SK-N-SH treated with all-trans-retinoic acid at 6 μM for 48 hours (cell line): Measurements from ENCODE around the gene NLRP5.
"Not testable (repeated sequence)": the region's sequence is repeated elsewhere in the genome, so short reads cannot be mapped to it uniquely, and the experiment has no call there.

ENCODE experiments used
- ATAC-seq: fragments of 200-7000 bp; cut with Tn5 transposase; 3 replicates; pipeline ENCODE4 v1.9.1; 2020; ENCODE audit warnings: mild to moderate bottlenecking, moderate library complexity
- ARNTL ChIP-seq: fragments of 450-650 bp; formaldehyde crosslinking; IDR thresholded peaks from 2 replicates; pipeline ENCODE4 v1.5.0; 2020; ENCODE audit warnings: low read depth, mild to moderate bottlenecking, moderate library complexity, borderline replicate concordance
- BACH2 ChIP-seq: fragments of 250-450 bp; sonication (Bioruptor Pico); IDR thresholded peaks from 2 replicates; pipeline ENCODE4 v1.9.0; 2021; ENCODE audit warnings: mild to moderate bottlenecking, borderline replicate concordance
- CSDC2 ChIP-seq: fragments of 250-450 bp; sonication (Bioruptor Pico); IDR thresholded peaks from 2 replicates; pipeline ENCODE4 v1.5.0; 2020; ENCODE audit warnings: mild to moderate bottlenecking, moderate library complexity
- CSRNP3 ChIP-seq: fragments of 250-450 bp; sonication (Bioruptor Pico); IDR thresholded peaks from 2 replicates; pipeline ENCODE4 v1.5.1; 2021; ENCODE audit warnings: mild to moderate bottlenecking, moderate library complexity
- ESRRG ChIP-seq: fragments of 250-450 bp; sonication (Bioruptor Pico); IDR thresholded peaks from 2 replicates; pipeline ENCODE4 v1.6.1; 2021; ENCODE audit warnings: mild to moderate bottlenecking
- ISL1 ChIP-seq: fragments of 250-450 bp; sonication (Bioruptor Pico); IDR thresholded peaks from 2 replicates; pipeline ENCODE4 v2.1.2; 2022; ENCODE audit warnings: mild to moderate bottlenecking, moderate library complexity
- OSR1 ChIP-seq: fragments of 250-450 bp; sonication (Bioruptor Pico); IDR thresholded peaks from 2 replicates; pipeline ENCODE4 v1.8.0; 2022; ENCODE audit warnings: moderate library complexity, mild to moderate bottlenecking, inconsistent platforms
- PATZ1 ChIP-seq: fragments of 250-450 bp; sonication (Bioruptor Pico); IDR thresholded peaks from 2 replicates; pipeline ENCODE4 v1.8.0; 2020; ENCODE audit warnings: mild to moderate bottlenecking, moderate library complexity, borderline replicate concordance
- POU6F1 ChIP-seq: fragments of 250-450 bp; sonication (Bioruptor Pico); IDR thresholded peaks from 2 replicates; pipeline ENCODE4 v1.8.0; 2021; ENCODE audit warnings: low read depth, mild to moderate bottlenecking, moderate library complexity, borderline replicate concordance
- PPARA ChIP-seq: fragments of 250-450 bp; sonication (Bioruptor Pico); IDR thresholded peaks from 2 replicates; pipeline ENCODE4 v1.5.0; 2020; ENCODE audit warnings: mild to moderate bottlenecking, borderline replicate concordance
- RARB ChIP-seq: fragments of 250-450 bp; sonication (Bioruptor Pico); IDR thresholded peaks from 2 replicates; pipeline ENCODE4 v1.8.0; 2021; ENCODE audit warnings: mild to moderate bottlenecking, moderate library complexity
- SNAI2 ChIP-seq: fragments of 250-450 bp; sonication (Bioruptor Pico); IDR thresholded peaks from 2 replicates; pipeline ENCODE4 v1.5.0; 2020; ENCODE audit warnings: mild to moderate bottlenecking, moderate library complexity
- TCF4 ChIP-seq: fragments of 250-450 bp; sonication (Bioruptor Pico); IDR thresholded peaks from 2 replicates; pipeline ENCODE4 v1.8.0; 2021; ENCODE audit warnings: mild to moderate bottlenecking, moderate library complexity, borderline replicate concordance
- TOX ChIP-seq: fragments of 250-450 bp; sonication (Bioruptor Pico); IDR thresholded peaks from 2 replicates; pipeline ENCODE4 v1.8.0; 2021; ENCODE audit warnings: mild to moderate bottlenecking, moderate library complexity, borderline replicate concordance
- ZC3H10 ChIP-seq: fragments of 250-450 bp; sonication (Bioruptor Pico); IDR thresholded peaks from 2 replicates; pipeline ENCODE4 v1.5.1; 2021; ENCODE audit warnings: mild to moderate bottlenecking, moderate library complexity
- ZFP3 ChIP-seq: fragments of 250-450 bp; sonication (Bioruptor Pico); IDR thresholded peaks from 2 replicates; pipeline ENCODE4 v1.5.0; 2020; ENCODE audit warnings: mild to moderate bottlenecking, moderate library complexity
- ZFP30 ChIP-seq: fragments of 450-650 bp; formaldehyde crosslinking; IDR thresholded peaks from 2 replicates; pipeline ENCODE4 v1.5.0; 2022; ENCODE audit warnings: mild to moderate bottlenecking, moderate library complexity
- ZNF565 ChIP-seq: fragments of 450-650 bp; formaldehyde crosslinking; conservative IDR thresholded peaks from 2 replicates; pipeline ENCODE4 v1.5.0; 2020; ENCODE audit warnings: low read depth, mild to moderate bottlenecking, moderate library complexity
- ZNF70 ChIP-seq: fragments of 450-650 bp; formaldehyde crosslinking; IDR thresholded peaks from 2 replicates; pipeline ENCODE4 v1.5.0; 2020; ENCODE audit warnings: mild to moderate bottlenecking, moderate library complexity
- ZNF8 ChIP-seq: fragments of 450-650 bp; formaldehyde crosslinking; IDR thresholded peaks from 2 replicates; pipeline ENCODE4 v1.5.0; 2020; ENCODE audit warnings: mild to moderate bottlenecking, moderate library complexity
- TF ChIP-seq, protein P1 (sequence below): fragments of 250-450 bp; sonication (Bioruptor Pico); IDR thresholded peaks from 2 replicates; pipeline ENCODE4 v1.5.1; 2020; ENCODE audit warnings: low read depth, mild to moderate bottlenecking, moderate library complexity

The NLRP5 gene

GRCh38 chr19:55986487-55986886 lies at the start of gene NLRP5:
Gene NLRP5 (plus strand): TSS chr19:55986775.
- TF ChIP-seq CSRNP3 (no peak), ZFP3 (no peak), ZC3H10 (no peak), POU6F1 (no peak), ISL1 (no peak), SNAI2 (no peak), BACH2 (CRISPR knock-in tag) (no peak), OSR1 (CRISPR knock-in tag) (no peak), CSDC2 (CRISPR knock-in tag) (no peak), PATZ1 (CRISPR knock-in tag) (no peak), ZNF70 (no peak), ZNF8 (CRISPR knock-in tag) (no peak), PPARA (CRISPR knock-in tag) (no peak), ARNTL (CRISPR knock-in tag) (no peak), TCF4 (no peak), ZFP30 (CRISPR knock-in tag) (no peak), ESRRG (no peak), TOX (no peak), RARB (CRISPR knock-in tag) (no peak)
- TF ChIP-seq, protein P1, sequence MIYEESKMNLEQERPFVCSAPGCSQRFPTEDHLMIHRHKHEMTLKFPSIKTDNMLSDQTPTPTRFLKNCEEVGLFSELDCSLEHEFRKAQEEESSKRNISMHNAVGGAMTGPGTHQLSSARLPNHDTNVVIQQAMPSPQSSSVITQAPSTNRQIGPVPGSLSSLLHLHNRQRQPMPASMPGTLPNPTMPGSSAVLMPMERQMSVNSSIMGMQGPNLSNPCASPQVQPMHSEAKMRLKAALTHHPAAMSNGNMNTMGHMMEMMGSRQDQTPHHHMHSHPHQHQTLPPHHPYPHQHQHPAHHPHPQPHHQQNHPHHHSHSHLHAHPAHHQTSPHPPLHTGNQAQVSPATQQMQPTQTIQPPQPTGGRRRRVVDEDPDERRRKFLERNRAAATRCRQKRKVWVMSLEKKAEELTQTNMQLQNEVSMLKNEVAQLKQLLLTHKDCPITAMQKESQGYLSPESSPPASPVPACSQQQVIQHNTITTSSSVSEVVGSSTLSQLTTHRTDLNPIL (CRISPR knock-in tag): no peak
- no peak for ATAC-seq

GRCh38 chr19:55939206-55939605 lies 47.4 kb upstream of the NLRP5 start:
- TF ChIP-seq SNAI2: no peak
- no peak for TF ChIP-seq RARB (CRISPR knock-in tag)
- no peak for TF ChIP-seq PPARA (CRISPR knock-in tag)
- ATAC-seq: no peak

- no peak for ATAC-seq
- TF ChIP-seq ZFP3: no peak
- TF ChIP-seq TCF4: no peak
- TF ChIP-seq OSR1 (CRISPR knock-in tag): no peak
- TF ChIP-seq, all 23 proteins: peak for 0
These were observed 46.3 kb upstream of the NLRP5 start for GRCh38 chr19:55940306-55940705.

DNA sequence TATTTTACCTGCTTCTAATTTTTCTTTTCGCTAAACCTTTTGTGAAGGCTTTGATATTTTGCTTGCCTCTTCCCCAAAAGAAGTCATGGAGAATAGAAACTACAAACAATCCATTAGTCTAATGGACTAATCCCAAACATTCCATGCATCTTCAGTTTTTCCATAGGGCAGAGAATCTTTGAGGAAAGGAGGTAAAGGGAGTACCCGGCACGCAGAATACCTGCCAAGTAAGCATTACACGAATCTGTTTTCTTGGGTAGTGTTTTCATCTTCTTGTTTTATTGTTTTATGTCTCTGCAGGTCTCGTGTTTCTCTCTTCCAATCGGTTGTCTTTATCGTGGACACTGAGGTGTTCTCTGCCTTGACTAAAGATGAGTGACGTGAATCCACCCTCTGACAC lies 39.0 kb upstream of the NLRP5 start, which contains the start of gene NLRP8:
Gene NLRP8 (plus strand): TSS at position 301 of the 400 bp plus-strand sequence.
- TF ChIP-seq SNAI2: no peak
- no peak for TF ChIP-seq ZFP3
- TF ChIP-seq ARNTL (CRISPR knock-in tag): no peak
- no peak for TF ChIP-seq ZNF565 (CRISPR knock-in tag)
- no peak for TF ChIP-seq CSRNP3
- TF ChIP-seq TCF4: no peak
- no peak for TF ChIP-seq PATZ1 (CRISPR knock-in tag)
- TF ChIP-seq ZNF8 (CRISPR knock-in tag): no peak
- no peak for TF ChIP-seq RARB (CRISPR knock-in tag)
- TF ChIP-seq ESRRG: no peak
- no peak for TF ChIP-seq ZNF70
- TF ChIP-seq, protein P1 (CRISPR knock-in tag): no peak
- TF ChIP-seq, all 23 proteins: peak for 0
- no peak for ATAC-seq

DNA sequence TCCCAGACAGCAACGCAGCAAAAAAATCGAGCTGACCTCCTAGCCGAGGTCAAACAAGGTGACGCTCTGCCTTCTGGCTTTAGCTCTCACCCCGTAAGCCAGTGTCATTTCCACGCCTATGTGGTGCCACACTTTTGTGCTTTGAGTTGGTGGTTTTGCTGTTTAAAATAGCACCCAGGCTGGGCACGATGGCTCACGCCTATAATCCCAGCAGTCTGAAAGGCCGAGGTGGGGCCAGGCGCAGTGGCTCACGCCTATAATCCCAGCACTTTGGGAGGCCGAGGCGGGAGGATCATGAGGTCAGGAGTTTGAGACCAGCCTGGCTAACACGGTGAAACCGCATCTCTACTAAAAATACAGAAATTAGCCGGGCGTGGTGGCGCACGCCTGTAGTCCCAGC lies 36.0 kb upstream of the NLRP5 start:
- ATAC-seq: not testable (repeated sequence)
